ENCODE measurements around the gene NRIP1.

NRIP1 gene

GRCh38 chr21:15063814-15064575, 805 bp downstream of the NRIP1 start:
- DNase-seq: no peak

- DNase-seq: no peak
These were observed 1.6 kb downstream of the NRIP1 start for GRCh38 chr21:15063081-15063813.

- DNase-seq: no peak
These were observed 2.2 kb downstream of the NRIP1 start for GRCh38 chr21:15062606-15062965.

GRCh38 chr21:15061747-15062605, 2.8 kb downstream of the NRIP1 start:
- no peak for DNase-seq

GRCh38 chr21:15061279-15061678, 3.5 kb downstream of the NRIP1 start:
- no peak for DNase-seq

GRCh38 chr21:15060543-15061175, 4.1 kb downstream of the NRIP1 start:
- no peak for DNase-seq

- DNase-seq: no peak
These were observed 5.4 kb downstream of the NRIP1 start for GRCh38 chr21:15059397-15059796.

GRCh38 chr21:15058854-15059263, 5.9 kb downstream of the NRIP1 start:
- peak; percentile 19 for DNase-seq

- no peak for DNase-seq
These were observed 7.5 kb downstream of the NRIP1 start for GRCh38 chr21:15057285-15057684.

- no peak for DNase-seq
These were observed 10.1 kb downstream of the NRIP1 start for GRCh38 chr21:15054606-15055239.

- DNase-seq: no peak
These were observed 10.7 kb downstream of the NRIP1 start for GRCh38 chr21:15054089-15054488.

GRCh38 chr21:15053500-15053899, 11.3 kb downstream of the NRIP1 start:
- no peak for DNase-seq

- DNase-seq: no peak
These were observed 12.4 kb downstream of the NRIP1 start for GRCh38 chr21:15052459-15052763.

GRCh38 chr21:15051644-15052458, 12.9 kb downstream of the NRIP1 start:
- no peak for DNase-seq

GRCh38 chr21:15050568-15051377, 14.0 kb downstream of the NRIP1 start:
- DNase-seq: no peak

- no peak for DNase-seq
These were observed 19.8 kb downstream of the NRIP1 start for GRCh38 chr21:15045017-15045416.

GRCh38 chr21:15042531-15042930, 22.3 kb downstream of the NRIP1 start:
- DNase-seq: no peak

- no peak for DNase-seq
These were observed 25.0 kb downstream of the NRIP1 start for GRCh38 chr21:15039607-15040299.

- DNase-seq: no peak
These were observed 26.9 kb downstream of the NRIP1 start for GRCh38 chr21:15037900-15038293.
